HG03575 (cell line): ENCODE measurements around the gene QPCTL.

Source experiments
- ATAC-seq: cut with Tn5 transposase; IDR thresholded peaks from one replicate; pipeline ENCODE4 v1.9.1; 2021; ENCODE audit not compliant: unreplicated experiment, insufficient number of reproducible peaks, low FRiP score; ENCODE audit errors: extremely low read depth

Gene QPCTL

GRCh38 chr19:45692187-45693105 lies at the start of gene QPCTL:
Gene QPCTL, plus strand, starts transcription at chr19:45692666. Its CDS starts 38 bp downstream, at chr19:45692704.
- peak; percentile 72 for ATAC-seq

GRCh38 chr19:45643024-45643926 lies 49.2 kb upstream of the QPCTL start:
- no peak for ATAC-seq

GRCh38 chr19:45643927-45644771 lies 48.3 kb upstream of the QPCTL start:
- no peak for ATAC-seq

GRCh38 chr19:45645068-45645630 lies 47.3 kb upstream of the QPCTL start:
- no peak for ATAC-seq

- no peak for ATAC-seq
Measured at GRCh38 chr19:45645631-45646344, 46.7 kb upstream of the QPCTL start.

GRCh38 chr19:45646345-45646698 lies 46.1 kb upstream of the QPCTL start:
- no peak for ATAC-seq

- ATAC-seq: no peak
Measured at GRCh38 chr19:45650722-45651121, 41.7 kb upstream of the QPCTL start.

GRCh38 chr19:45653634-45654033 lies 38.8 kb upstream of the QPCTL start:
- ATAC-seq: no peak

GRCh38 chr19:45655073-45655472 lies 37.4 kb upstream of the QPCTL start:
- ATAC-seq: no peak

- no peak for ATAC-seq
Measured at GRCh38 chr19:45657520-45658167, 34.8 kb upstream of the QPCTL start.

- no peak for ATAC-seq
Measured at GRCh38 chr19:45659096-45659729, 33.3 kb upstream of the QPCTL start.

GRCh38 chr19:45660636-45661035 lies 31.8 kb upstream of the QPCTL start:
- ATAC-seq: no peak

- ATAC-seq: no peak
Measured at GRCh38 chr19:45663800-45664199, 28.7 kb upstream of the QPCTL start.

GRCh38 chr19:45664575-45664974 lies 27.9 kb upstream of the QPCTL start:
- ATAC-seq: no peak

- no peak for ATAC-seq
Measured at GRCh38 chr19:45667620-45668341, 24.7 kb upstream of the QPCTL start, which contains the start of gene GIPR. Gene GIPR, plus strand, starts transcription at chr19:45668221. Its CDS starts 1,300 bp downstream, at chr19:45669521.

GRCh38 chr19:45668342-45668871 lies 24.1 kb upstream of the QPCTL start:
- ATAC-seq: no peak
